Skeletal muscle tissue (tissue), 4 donors: ENCODE measurements around the gene NUDT22. TPM values are rescaled to one million over a fixed set of nuclear protein-coding genes. Genes with fewer than 3 reads are reported as not detected.

Experiments used
- H3K27ac ChIP-seq: one replicate; pipeline ENCODE4 v1.7.0; 2013; ENCODE audit warnings: mild to moderate bottlenecking, low read depth, low read length, inconsistent platforms
- H3K27me3 ChIP-seq, 3 donors: one replicate each; pipeline ENCODE4 v1.7.0; 2013; ENCODE audit warnings: low read length in 3 of 3; ENCODE audit not compliant: control insufficient read depth in 3 of 3, insufficient read depth in 3 of 3
- H3K36me3 ChIP-seq, 3 donors: one replicate each; pipeline ENCODE4 v1.7.0; 2013; ENCODE audit warnings: low read length in 3 of 3; ENCODE audit not compliant: control insufficient read depth in 3 of 3, insufficient read depth in 3 of 3
- H3K4me1 ChIP-seq, 3 donors: one replicate each; pipeline ENCODE4 v1.7.0; 2013; ENCODE audit warnings: low read length in 3 of 3, mild to moderate bottlenecking in 3 of 3; ENCODE audit not compliant: control insufficient read depth in 3 of 3, insufficient read depth in 3 of 3
- H3K4me3 ChIP-seq, 3 donors: one replicate each; pipeline ENCODE4 v1.7.0; 2013; ENCODE audit warnings: low read length in 3 of 3
- H3K9ac ChIP-seq, 3 donors: one replicate each; pipeline ENCODE4 v1.7.0; 2013; ENCODE audit warnings: low read length in 3 of 3, mild to moderate bottlenecking in 3 of 3, moderate library complexity in 2 of 3, low read depth in 1 of 3
- H3K9me3 ChIP-seq, 3 donors: one replicate each; pipeline ENCODE4 v1.7.0; 2013; ENCODE audit warnings: low read length in 3 of 3; ENCODE audit not compliant: control insufficient read depth in 3 of 3
- total RNA-seq: library from RNA; depleted of rRNA; stranded (reverse); fragments of >200 nt; gene quantifications from one replicate; pipeline ENCODE4 v1.2.3, GENCODE V29; 2014
- donor health status: Osteomylitis.

Gene NUDT22
- total RNA-seq, 1 donor from 2014 or later: 17.2 TPM

DNA sequence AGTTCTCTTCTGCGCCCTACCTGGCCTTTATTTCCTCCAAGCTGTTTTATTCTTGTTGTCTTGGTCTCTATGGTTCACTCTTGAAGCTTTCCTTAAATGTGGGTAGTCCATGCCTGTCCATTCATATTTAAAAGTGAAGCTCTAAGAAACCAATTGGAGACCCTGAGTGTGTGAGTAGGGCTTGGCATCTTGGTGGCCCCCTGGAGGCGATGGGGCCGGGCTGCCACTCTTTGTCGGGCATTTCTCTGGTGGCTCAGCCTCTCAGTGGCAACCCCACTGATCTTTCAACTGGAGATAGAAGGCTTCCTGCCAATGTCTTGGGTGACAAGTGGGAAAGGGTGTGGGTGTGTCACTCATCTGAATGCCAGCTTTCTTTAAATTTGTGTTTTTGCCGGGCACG lies 9.2 kb upstream of the NUDT22 start:
- H3K4me3 ChIP-seq: no peak overlapping the region
- peaks cover 6 to 14% (median 7%) of the 10 kb centered on the region in 3 donors for H3K36me3 ChIP-seq
- H3K27me3 ChIP-seq: no peaks in the 10 kb centered on the region
- H3K9ac ChIP-seq: no peak overlapping the region
- no peak overlapping the region for H3K27ac ChIP-seq
- peaks cover 13 to 14% (median 13%) of the 10 kb centered on the region in 3 donors for H3K4me1 ChIP-seq
- no peaks in the 10 kb centered on the region for H3K9me3 ChIP-seq

DNA sequence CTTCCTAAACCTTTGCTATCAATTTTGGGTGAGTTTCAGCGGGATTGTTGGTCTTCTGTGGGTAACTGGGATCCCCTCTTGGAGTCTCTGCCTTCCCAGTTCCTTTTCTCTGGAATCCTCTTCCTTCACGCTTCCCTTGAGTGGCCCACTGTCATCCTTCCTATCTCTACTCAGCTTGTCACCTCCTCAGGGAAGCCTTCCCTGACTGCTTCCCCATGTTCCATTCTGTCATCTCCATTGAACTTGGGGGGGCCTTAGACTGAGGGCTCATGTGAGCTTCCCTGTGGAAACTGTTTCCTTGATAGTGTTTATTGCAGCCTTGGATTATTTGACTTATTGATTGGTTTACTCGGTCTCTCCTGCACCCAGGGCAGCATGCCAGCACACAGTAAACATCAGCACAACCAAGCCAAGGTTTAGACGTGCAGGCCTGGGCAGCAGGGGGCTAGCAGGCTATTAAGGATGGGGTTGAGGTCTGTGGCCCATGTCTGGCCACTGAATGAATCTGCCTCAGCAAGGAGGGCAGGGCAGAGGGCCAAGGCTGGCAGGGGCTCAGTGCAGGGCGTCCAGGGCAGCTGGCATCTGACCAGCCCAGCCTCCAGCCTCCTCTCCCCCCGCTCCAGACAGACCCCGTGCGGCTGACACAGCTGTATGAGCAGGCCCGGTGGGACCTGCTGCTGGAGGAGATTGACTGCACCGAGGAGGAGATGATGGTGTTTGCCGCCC lies 7.3 kb upstream of the NUDT22 start:
- H3K27ac ChIP-seq: no peak overlapping the region
- H3K27me3 ChIP-seq: no peaks in the 10 kb centered on the region
- peaks cover 6 to 8% (median 8%) of the 10 kb centered on the region in 3 donors for H3K36me3 ChIP-seq
- H3K9me3 ChIP-seq: no peaks in the 10 kb centered on the region
- no peak overlapping the region for H3K4me3 ChIP-seq
- peak overlapping the region in 1 of 3 donors; percentile 50 for H3K9ac ChIP-seq
- H3K4me1 ChIP-seq: peaks cover 28 to 30% (median 28%) of the 10 kb centered on the region in 3 donors

DNA sequence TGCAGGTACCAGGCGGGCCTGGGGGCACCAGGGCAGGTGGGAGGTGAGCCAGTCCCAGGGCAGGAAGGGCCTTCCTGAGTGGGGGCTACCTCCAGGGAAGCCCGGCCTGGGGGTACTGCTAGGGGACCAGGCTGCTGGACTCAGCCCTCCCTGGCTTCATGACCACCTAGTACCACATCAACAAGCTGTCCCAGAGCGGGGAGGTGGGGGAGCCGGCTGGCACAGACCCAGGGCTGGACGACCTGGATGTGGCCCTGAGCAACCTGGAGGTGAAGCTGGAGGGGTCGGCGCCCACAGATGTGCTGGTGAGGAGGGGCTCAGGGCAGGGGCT lies 6.8 kb upstream of the NUDT22 start:
- no peak overlapping the region for H3K27ac ChIP-seq
- H3K27me3 ChIP-seq: no peaks in the 10 kb centered on the region
- H3K4me1 ChIP-seq: peaks cover 34 to 35% (median 34%) of the 10 kb centered on the region in 3 donors
- H3K9me3 ChIP-seq: no peaks in the 10 kb centered on the region
- H3K36me3 ChIP-seq: peaks cover 8 to 13% (median 11%) of the 10 kb centered on the region in 3 donors
- peak overlapping the region in 1 of 3 donors; percentile 50 for H3K9ac ChIP-seq
- no peak overlapping the region for H3K4me3 ChIP-seq

DNA sequence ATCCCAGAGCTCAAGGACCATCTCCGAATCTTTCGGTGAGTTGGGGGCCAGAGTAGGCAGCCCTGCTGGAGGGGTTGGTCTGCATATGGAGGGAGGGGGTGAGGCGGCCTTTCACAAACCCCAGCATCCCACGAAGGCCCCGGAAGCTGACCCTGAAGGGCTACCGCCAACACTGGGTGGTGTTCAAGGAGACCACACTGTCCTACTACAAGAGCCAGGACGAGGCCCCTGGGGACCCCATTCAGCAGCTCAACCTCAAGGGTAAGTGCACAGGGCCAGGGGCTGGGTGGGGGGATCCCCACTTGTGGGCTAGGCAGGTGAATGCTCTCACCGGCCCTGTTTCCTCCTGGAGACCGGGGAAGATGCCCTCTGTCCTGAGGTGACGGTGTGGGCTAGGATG lies 6.3 kb upstream of the NUDT22 start:
- H3K9ac ChIP-seq: no peak overlapping the region
- no peak overlapping the region for H3K4me3 ChIP-seq
- H3K27ac ChIP-seq: no peak overlapping the region
- no peaks in the 10 kb centered on the region for H3K27me3 ChIP-seq
- H3K9me3 ChIP-seq: no peaks in the 10 kb centered on the region
- peaks cover 38 to 39% (median 38%) of the 10 kb centered on the region in 3 donors for H3K4me1 ChIP-seq
- H3K36me3 ChIP-seq: peaks cover 8 to 15% (median 13%) of the 10 kb centered on the region in 3 donors

DNA sequence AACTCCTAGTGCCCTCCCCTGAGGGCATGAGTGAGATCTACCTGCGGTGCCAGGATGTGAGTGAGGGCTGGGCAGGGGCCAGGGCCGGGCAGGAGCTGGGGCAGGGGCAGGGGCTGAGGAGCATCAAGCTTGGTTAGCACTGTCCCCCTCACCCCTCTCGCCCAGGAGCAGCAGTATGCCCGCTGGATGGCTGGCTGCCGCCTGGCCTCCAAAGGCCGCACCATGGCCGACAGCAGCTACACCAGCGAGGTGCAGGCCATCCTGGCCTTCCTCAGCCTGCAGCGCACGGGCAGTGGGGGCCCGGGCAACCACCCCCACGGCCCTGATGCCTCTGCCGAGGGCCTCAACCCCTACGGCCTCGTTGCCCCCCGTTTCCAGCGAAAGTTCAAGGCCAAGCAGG lies 5.8 kb upstream of the NUDT22 start:
- no peaks in the 10 kb centered on the region for H3K9me3 ChIP-seq
- H3K4me1 ChIP-seq: peaks cover 43 to 44% (median 43%) of the 10 kb centered on the region in 3 donors
- H3K27ac ChIP-seq: no peak overlapping the region
- H3K27me3 ChIP-seq: no peaks in the 10 kb centered on the region
- H3K9ac ChIP-seq: peak overlapping the region in 1 of 3 donors; percentile 54
- H3K4me3 ChIP-seq: no peak overlapping the region
- H3K36me3 ChIP-seq: peaks cover 8 to 15% (median 15%) of the 10 kb centered on the region in 3 donors

DNA sequence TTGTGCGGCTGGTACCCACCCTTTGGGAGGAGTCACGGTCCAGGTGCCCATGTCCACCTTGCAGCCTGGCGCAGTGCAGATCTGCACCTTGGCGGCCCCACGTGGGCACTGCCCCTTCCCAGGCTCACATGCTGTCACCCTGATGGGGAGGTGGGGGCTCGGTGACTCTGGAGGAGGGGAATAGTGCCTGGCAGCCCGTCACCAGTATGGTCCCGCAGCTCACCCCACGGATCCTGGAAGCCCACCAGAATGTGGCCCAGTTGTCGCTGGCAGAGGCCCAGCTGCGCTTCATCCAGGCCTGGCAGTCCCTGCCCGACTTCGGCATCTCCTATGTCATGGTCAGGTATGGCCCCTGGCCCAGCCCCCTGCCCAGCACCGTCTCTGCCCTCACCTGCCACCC lies 5.3 kb upstream of the NUDT22 start:
- Histone ChIP-seq H3K9me3 (no peaks in the 10 kb centered on the region), H3K9ac (peak overlapping the region in 2 of 3 donors; percentile 27 to 54), H3K27ac (no peak overlapping the region), H3K27me3 (no peaks in the 10 kb centered on the region), H3K4me3 (no peak overlapping the region), H3K4me1 (peaks cover 48% of the 10 kb centered on the region in 3 donors), H3K36me3 (peaks cover 8 to 15% (median 15%) of the 10 kb centered on the region in 3 donors)

DNA sequence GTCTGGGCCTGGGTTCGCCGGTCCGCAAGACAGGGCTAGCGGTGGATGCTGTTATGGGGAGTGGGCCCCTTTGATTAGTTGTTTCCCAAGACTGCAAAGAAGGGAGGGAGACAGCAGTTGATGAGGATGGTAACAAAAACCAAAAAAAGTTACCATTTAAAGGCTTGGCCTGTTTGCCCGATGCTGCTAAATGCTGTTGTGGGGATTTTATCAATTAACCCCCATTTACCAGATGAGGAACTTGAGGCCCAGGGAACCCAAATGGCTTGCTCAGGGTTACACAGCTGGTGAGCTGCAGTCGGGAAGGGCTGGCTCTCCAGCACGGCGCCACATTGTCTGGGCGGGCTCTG lies 3.4 kb upstream of the NUDT22 start:
- no peaks in the 10 kb centered on the region for H3K27me3 ChIP-seq
- H3K9ac ChIP-seq: peak overlapping the region in 2 of 3 donors; percentile 6 to 54
- H3K4me3 ChIP-seq: peak overlapping the region in 2 of 3 donors; percentile 20 to 29
- H3K36me3 ChIP-seq: peaks cover 8 to 17% (median 15%) of the 10 kb centered on the region in 3 donors
- H3K4me1 ChIP-seq: peaks cover 59 to 65% (median 62%) of the 10 kb centered on the region in 3 donors
- H3K9me3 ChIP-seq: no peaks in the 10 kb centered on the region
- H3K27ac ChIP-seq: peak overlapping the region; percentile 65

DNA sequence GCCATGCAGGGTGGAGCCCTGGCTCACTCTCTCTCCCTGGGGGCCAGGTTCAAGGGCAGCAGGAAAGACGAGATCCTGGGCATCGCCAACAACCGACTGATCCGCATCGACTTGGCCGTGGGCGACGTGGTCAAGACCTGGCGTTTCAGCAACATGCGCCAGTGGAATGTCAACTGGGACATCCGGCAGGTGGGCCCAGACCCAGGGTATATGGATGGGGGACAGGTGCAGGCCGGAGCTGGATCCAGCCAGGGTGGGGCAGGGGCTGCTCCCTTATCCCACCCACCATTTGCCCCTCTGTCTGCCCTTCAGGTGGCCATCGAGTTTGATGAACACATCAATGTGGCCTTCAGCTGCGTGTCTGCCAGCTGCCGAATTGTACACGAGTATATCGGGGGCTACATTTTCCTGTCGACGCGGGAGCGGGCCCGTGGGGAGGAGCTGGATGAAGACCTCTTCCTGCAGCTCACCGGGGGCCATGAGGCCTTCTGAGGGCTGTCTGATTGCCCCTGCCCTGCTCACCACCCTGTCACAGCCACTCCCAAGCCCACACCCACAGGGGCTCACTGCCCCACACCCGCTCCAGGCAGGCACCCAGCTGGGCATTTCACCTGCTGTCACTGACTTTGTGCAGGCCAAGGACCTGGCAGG lies 2.9 kb upstream of the NUDT22 start:
- H3K9ac ChIP-seq: peak overlapping the region; percentile 43 to 68 (median 45)
- H3K4me3 ChIP-seq: peak overlapping the region in 2 of 3 donors; percentile 13 to 20
- peaks cover 8 to 17% (median 15%) of the 10 kb centered on the region in 3 donors for H3K36me3 ChIP-seq
- H3K4me1 ChIP-seq: peaks cover 60 to 66% (median 63%) of the 10 kb centered on the region in 3 donors
- H3K27ac ChIP-seq: peak overlapping the region; percentile 65
- H3K9me3 ChIP-seq: no peaks in the 10 kb centered on the region
- no peaks in the 10 kb centered on the region for H3K27me3 ChIP-seq

DNA sequence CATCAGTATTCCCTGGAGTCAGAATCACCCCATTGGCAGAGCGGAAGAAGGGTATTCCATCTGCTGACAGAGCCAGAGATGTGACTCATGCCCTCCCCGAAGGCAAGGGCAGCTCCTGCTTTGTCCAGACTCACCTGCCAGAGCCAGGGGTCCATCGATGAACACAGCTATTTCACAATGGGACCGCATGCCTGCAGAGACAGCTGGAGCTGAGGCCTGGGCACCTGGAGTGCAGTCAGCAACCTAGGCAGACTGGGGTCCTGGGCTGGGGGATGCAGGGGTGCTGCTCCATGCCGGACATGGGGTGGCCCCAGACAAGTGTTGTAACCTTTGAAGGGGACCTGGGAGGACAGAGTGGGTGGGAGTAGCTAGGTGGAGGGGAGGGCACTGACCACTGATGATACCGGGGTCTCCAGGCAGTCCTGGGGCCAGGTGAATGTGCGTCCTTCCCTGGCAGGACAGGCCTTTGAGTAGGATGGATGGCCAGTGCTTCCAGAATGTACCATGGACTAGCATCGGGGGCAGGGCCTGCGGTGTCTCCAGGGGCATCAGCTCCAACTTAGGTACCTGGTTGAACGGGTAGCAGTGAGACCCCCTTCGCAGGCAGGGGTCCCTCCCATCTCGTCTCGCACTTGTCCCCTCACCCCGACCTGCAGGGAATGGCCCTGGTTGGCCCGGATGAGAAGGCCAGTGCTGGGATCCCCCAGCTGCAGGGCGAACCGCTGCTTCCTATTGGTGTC lies 1.8 kb upstream of the NUDT22 start:
- Histone ChIP-seq H3K4me1 (peaks cover 57 to 67% (median 62%) of the 10 kb centered on the region in 3 donors), H3K27me3 (no peaks in the 10 kb centered on the region), H3K4me3 (peak overlapping the region in 2 of 3 donors; percentile 95 to 97), H3K27ac (peak overlapping the region; percentile 33), H3K36me3 (peaks cover 8 to 17% (median 15%) of the 10 kb centered on the region in 3 donors), H3K9ac (peak overlapping the region; percentile 51 to 99 (median 99)), H3K9me3 (no peaks in the 10 kb centered on the region)
